H7 (cell line): ENCODE data around the gene RUNX2. TPM values are rescaled to one million over a fixed set of nuclear protein-coding genes. Genes with fewer than 3 reads are reported as not detected.

Experiments
- DNase-seq: peaks from one replicate; pipeline ENCODE4 v3.0.0; 2012
- H3K27me3 ChIP-seq: 2 replicates; pipeline ENCODE4 v1.6.0; 2011; ENCODE audit warnings: mild to moderate bottlenecking, low read length; ENCODE audit not compliant: control insufficient read depth, insufficient read depth
- H3K36me3 ChIP-seq: replicated peaks from 2 replicates; pipeline ENCODE4 v1.5.1; 2011; ENCODE audit warnings: low read length; ENCODE audit not compliant: control insufficient read depth, insufficient read depth
- H3K4me3 ChIP-seq: 2 replicates; pipeline ENCODE4 v1.5.1; 2011; ENCODE audit warnings: low read depth, mild to moderate bottlenecking, control low read depth, low read length, moderate library complexity; ENCODE audit not compliant: insufficient read depth
- total RNA-seq: library from RNA; depleted of rRNA; stranded (reverse); fragments of >200 nt; shearing (Covaris generic); gene quantifications from 2 replicates; pipeline ENCODE4 v1.2.3, GENCODE V29; 2014

Gene RUNX2
- total RNA-seq, 1 experiment from 2014 or later: 0.14 TPM

DNA sequence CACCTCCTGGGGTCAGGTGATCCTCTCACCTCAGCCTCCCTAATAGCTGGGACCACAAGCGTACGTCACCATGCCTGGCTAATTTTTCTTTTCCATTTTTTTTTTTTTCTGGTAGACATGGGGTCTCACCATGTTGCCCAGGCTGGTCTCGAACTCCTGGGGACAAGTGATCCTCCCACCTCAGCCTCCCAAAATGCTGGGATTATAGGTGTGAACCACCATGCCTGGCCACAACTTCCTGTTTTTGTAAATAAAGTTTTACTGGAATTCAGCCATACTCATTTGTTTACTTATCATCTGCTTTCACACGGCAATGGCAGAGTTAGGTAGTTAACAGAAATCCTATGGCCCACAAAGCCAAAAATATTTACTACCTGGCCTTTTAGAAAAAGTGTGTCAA lies 7.8 kb upstream of the RUNX2 start:
- H3K4me3 ChIP-seq: no peak overlapping the region
- H3K27me3 ChIP-seq: no peaks in the 10 kb centered on the region
- H3K36me3 ChIP-seq: no peaks in the 10 kb centered on the region
- DNase-seq: no peak

- no peak for DNase-seq
- no peak overlapping the region for H3K4me3 ChIP-seq
- H3K27me3 ChIP-seq: no peaks in the 10 kb centered on the region
- no peaks in the 10 kb centered on the region for H3K36me3 ChIP-seq
These were observed 4.4 kb upstream of the RUNX2 start for GRCh38 chr6:45323656-45324224.

DNA sequence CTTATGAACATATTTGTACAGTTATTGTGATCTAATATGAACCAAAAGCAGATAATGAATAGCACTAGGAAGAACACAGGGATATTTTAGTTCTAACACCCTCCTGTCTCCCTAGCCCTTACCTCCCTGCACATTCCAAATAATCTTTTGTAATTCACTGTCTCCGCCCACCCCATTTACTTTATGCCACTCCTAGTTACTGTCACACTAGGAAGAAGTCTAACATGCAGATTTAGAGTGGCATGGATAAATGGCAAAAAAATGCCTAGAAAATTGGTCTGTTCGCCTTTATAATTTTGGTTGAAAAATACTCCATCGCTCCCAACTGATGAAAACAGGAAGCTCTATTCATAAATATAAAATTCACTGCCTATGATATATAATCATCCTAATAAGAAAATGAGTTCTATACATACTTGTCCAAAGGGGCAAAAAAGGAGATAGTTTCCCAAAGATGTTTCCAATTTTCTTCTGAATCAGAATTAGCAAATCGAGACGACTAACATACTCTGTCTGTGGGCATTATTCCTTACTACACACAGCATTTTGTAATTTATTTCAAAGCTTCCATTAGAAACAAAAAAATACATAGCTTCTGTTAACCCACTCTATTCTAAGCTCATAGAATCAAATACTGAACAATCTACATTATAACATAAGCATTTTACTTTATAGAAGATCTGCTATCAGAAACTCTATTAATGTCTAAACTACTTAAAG lies 1.3 kb upstream of the RUNX2 start:
- H3K36me3 ChIP-seq: no peaks in the 10 kb centered on the region
- no peaks in the 10 kb centered on the region for H3K27me3 ChIP-seq
- no peak for DNase-seq
- H3K4me3 ChIP-seq: no peak overlapping the region

DNA sequence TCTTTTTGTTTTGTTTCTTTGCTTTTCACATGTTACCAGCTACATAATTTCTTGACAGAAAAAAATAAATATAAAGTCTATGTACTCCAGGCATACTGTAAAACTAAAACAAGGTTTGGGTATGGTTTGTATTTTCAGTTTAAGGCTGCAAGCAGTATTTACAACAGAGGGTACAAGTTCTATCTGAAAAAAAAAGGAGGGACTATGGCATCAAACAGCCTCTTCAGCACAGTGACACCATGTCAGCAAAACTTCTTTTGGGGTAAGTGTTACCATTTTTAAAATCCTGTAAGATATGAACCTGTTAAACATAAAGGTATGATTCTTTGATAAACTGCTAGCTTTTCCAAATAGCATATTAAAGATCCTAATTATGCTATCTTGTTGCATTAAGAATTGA lies 393 bp downstream of the RUNX2 start:
- DNase-seq: no peak

GRCh38 chr6:45344900-45345299 lies 16.8 kb downstream of the RUNX2 start:
- no peaks in the 10 kb centered on the region for H3K27me3 ChIP-seq
- H3K4me3 ChIP-seq: no peak overlapping the region
- no peak for DNase-seq
- no peaks in the 10 kb centered on the region for H3K36me3 ChIP-seq

More for the DNA sequence above, 393 bp downstream of the RUNX2 start:
- no peaks in the 10 kb centered on the region for H3K36me3 ChIP-seq
- H3K27me3 ChIP-seq: no peaks in the 10 kb centered on the region
- no peak overlapping the region for H3K4me3 ChIP-seq

- no peak for DNase-seq
- Histone ChIP-seq H3K36me3 (no peaks in the 10 kb centered on the region; the same call in 1 of the 2 replicates), H3K4me3 (no peak overlapping the region), H3K27me3 (no peaks in the 10 kb centered on the region)
These were observed 22.1 kb downstream of the RUNX2 start for GRCh38 chr6:45350186-45350710.

- H3K36me3 ChIP-seq: no peaks in the 10 kb centered on the region; the same call in 1 of the 2 replicates
- no peaks in the 10 kb centered on the region for H3K27me3 ChIP-seq
- no peak for DNase-seq
- no peak overlapping the region for H3K4me3 ChIP-seq
These were observed 22.9 kb downstream of the RUNX2 start for GRCh38 chr6:45351076-45351475.

DNA sequence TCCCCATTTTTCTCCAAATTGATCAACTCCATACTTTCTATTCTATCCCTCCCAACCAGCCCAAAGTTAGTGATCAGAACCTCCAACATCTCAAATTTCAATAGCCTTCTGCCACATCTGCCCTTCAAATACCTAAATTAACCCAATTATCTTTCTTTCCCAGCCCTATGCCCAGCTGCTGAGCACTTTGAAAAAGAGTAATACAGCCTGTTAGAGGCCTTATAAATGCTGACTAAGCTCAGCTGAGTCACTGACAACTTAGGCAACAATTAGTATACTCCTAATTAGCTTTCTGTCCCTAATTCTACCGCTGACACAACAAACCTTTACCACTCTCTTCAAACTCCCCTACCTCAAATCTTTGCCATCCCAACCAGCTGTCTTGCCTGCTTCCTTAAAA lies 23.5 kb downstream of the RUNX2 start:
- no peaks in the 10 kb centered on the region; the same call in 1 of the 2 replicates for H3K36me3 ChIP-seq
- DNase-seq: no peak
- no peak overlapping the region for H3K4me3 ChIP-seq
- no peaks in the 10 kb centered on the region for H3K27me3 ChIP-seq

- no peak overlapping the region for H3K4me3 ChIP-seq
- H3K27me3 ChIP-seq: no peaks in the 10 kb centered on the region
- DNase-seq: no peak
- no peaks in the 10 kb centered on the region; the same call in 1 of the 2 replicates for H3K36me3 ChIP-seq
These were observed 25.5 kb downstream of the RUNX2 start for GRCh38 chr6:45353654-45354053.

DNA sequence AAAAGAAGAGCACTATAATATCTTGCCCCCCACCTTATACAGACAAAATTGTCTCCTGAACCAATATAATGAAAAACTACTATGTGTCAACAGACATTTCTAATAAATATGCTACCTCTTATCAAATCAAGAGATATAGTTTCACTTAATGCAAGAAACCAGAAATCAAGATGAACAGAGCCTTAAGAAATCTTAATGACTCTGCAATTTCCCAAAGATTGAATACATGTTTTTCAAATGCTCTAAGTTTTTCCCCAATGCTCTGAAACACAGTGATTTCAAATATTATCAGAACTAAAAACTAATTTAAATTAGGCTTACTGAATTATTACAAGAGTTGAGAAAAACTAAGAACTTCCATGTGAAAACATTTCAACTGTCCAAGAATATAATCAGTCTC lies 36.3 kb downstream of the RUNX2 start:
- DNase-seq: no peak
- H3K36me3 ChIP-seq: no peaks in the 10 kb centered on the region
- no peak overlapping the region for H3K4me3 ChIP-seq
- no peaks in the 10 kb centered on the region for H3K27me3 ChIP-seq

DNA sequence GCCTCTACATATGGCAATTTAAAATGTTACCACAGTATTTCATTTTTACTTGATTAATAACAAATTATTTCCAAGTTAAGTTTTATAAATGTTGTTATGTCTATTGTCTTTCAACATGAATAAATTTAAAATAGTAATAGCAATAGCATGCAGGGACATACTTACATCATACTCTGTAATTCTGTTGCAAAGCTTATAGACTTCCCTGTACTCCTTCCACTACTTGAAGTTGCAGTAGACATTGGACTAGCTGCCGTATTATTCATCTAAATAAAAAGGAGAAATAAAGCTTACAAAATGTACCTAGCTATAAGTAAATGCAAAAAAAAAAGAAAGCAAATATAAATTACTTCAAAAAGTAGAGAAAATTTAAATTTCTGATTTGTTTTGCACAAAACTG lies 36.9 kb downstream of the RUNX2 start:
- Histone ChIP-seq H3K4me3 (no peak overlapping the region), H3K36me3 (no peaks in the 10 kb centered on the region), H3K27me3 (no peaks in the 10 kb centered on the region)
- no peak for DNase-seq

GRCh38 chr6:45366534-45366933 lies 38.4 kb downstream of the RUNX2 start:
- no peaks in the 10 kb centered on the region for H3K36me3 ChIP-seq
- H3K4me3 ChIP-seq: no peak overlapping the region
- DNase-seq: no peak
- no peaks in the 10 kb centered on the region for H3K27me3 ChIP-seq

- H3K27me3 ChIP-seq: no peaks in the 10 kb centered on the region
- no peak overlapping the region for H3K4me3 ChIP-seq
- no peaks in the 10 kb centered on the region for H3K36me3 ChIP-seq
- no peak for DNase-seq
These were observed 39.9 kb downstream of the RUNX2 start for GRCh38 chr6:45367999-45368398.

- DNase-seq: no peak
- Histone ChIP-seq H3K4me3 (no peak overlapping the region), H3K36me3 (no peaks in the 10 kb centered on the region), H3K27me3 (no peaks in the 10 kb centered on the region)
These were observed 41.7 kb downstream of the RUNX2 start for GRCh38 chr6:45369870-45370269.

- DNase-seq: no peak
These were observed 43.9 kb downstream of the RUNX2 start for GRCh38 chr6:45371924-45372573.

More at GRCh38 chr6:45371924-45372573, 43.9 kb downstream of the RUNX2 start:
- H3K36me3 ChIP-seq: no peaks in the 10 kb centered on the region
- H3K27me3 ChIP-seq: no peaks in the 10 kb centered on the region
- H3K4me3 ChIP-seq: no peak overlapping the region
